Mesangial cell (primary cell): ENCODE data around the gene OR52H1. TPM values are rescaled to one million over a fixed set of nuclear protein-coding genes. Genes with fewer than 3 reads are reported as not detected.

ENCODE experiments used
- total RNA-seq: library from RNA; depleted of rRNA; stranded (reverse); fragments of >200 nt; gene quantifications from 2 replicates; pipeline ENCODE4 v1.2.3, GENCODE V29; 2015

Gene OR52H1
- not detected in 2 replicates for total RNA-seq

GRCh38 chr11:5548440-5548839, at the start of gene OR52H1:
OR52H1 (minus strand) TSS chr11:5548540; CDS start chr11:5545505, 3,035 bp downstream.

GRCh38 chr11:5596607-5597201, 48.4 kb upstream of the OR52H1 start, which contains the start of gene TRIM6:
TRIM6 (plus strand) TSS chr11:5596637; CDS start chr11:5596898, 261 bp downstream.

GRCh38 chr11:5580577-5580976, 32.2 kb upstream of the OR52H1 start, which contains the start of gene OR52B6:
OR52B6 (plus strand) TSS chr11:5580877; CDS start chr11:5580877, 0 bp downstream.

GRCh38 chr11:5516599-5516998, 31.7 kb downstream of the OR52H1 start, which contains the start of gene UBQLNL:
UBQLNL (minus strand) TSS chr11:5516699; CDS start chr11:5516441, 258 bp downstream.

GRCh38 chr11:5509803-5510202, 38.5 kb downstream of the OR52H1 start, which contains the start of gene UBQLN3:
UBQLN3 (minus strand) TSS chr11:5509957; CDS start chr11:5509558, 399 bp downstream.

Other genes with a start within 250 kb of the OR52H1 start
- not detected in 2 replicates for gene OR51B4, start 246.6 kb downstream of the OR52H1 start, total RNA-seq
- not detected in 2 replicates for gene OR51B2, start 224.2 kb downstream of the OR52H1 start, total RNA-seq
- not detected in 2 replicates for gene OR51B5, start 205.0 kb downstream of the OR52H1 start, total RNA-seq
- not detected in 2 replicates for gene OR51B6, start 197.0 kb downstream of the OR52H1 start, total RNA-seq
- not detected in 2 replicates for gene OR51M1, start 164.7 kb downstream of the OR52H1 start, total RNA-seq
- gene OR51Q1, start 126.4 kb downstream of the OR52H1 start, total RNA-seq, result not detected in 2 replicates
- gene OR51I1, start 107.0 kb downstream of the OR52H1 start, total RNA-seq, result not detected in 2 replicates
- gene OR51I2, start 99.2 kb downstream of the OR52H1 start, total RNA-seq, result not detected in 2 replicates
- not detected in 2 replicates for gene OR52D1, start 59.9 kb downstream of the OR52H1 start, total RNA-seq
- gene UBQLN3, start 38.6 kb downstream of the OR52H1 start, total RNA-seq, result not detected in 2 replicates
- gene UBQLNL, start 31.8 kb downstream of the OR52H1 start, total RNA-seq, result 0.25 TPM in 1 of 2 replicates, not detected in the other
- not detected in 2 replicates for gene OR52B6, start 32.3 kb upstream of the OR52H1 start, total RNA-seq
- gene TRIM6, start 48.1 kb upstream of the OR52H1 start, total RNA-seq, result 5.1 and 6.1 TPM in 2 replicates
- gene TRIM34, start 76.5 kb upstream of the OR52H1 start, total RNA-seq, result 1.8 and 2.0 TPM in 2 replicates
- gene TRIM5, start 136.5 kb upstream of the OR52H1 start, total RNA-seq, result 16.5 and 23.2 TPM in 2 replicates
- gene TRIM22, start 141.2 kb upstream of the OR52H1 start, total RNA-seq, result 5.1 and 8.6 TPM in 2 replicates
- gene OR56B1, start 187.9 kb upstream of the OR52H1 start, total RNA-seq, result not detected in 2 replicates
- gene OR52N4, start 205.7 kb upstream of the OR52H1 start, total RNA-seq, result not detected in 2 replicates
- gene OR52N5, start 234.8 kb upstream of the OR52H1 start, total RNA-seq, result not detected in 2 replicates
- gene OR52N1, start 242.7 kb upstream of the OR52H1 start, total RNA-seq, result not detected in 2 replicates